Measurements from ENCODE around the gene UGT1A5. TPM values are rescaled to one million over a fixed set of nuclear protein-coding genes. Genes with fewer than 3 reads are reported as not detected.

UGT1A5 gene
- total and polyA plus RNA-seq, 2 of the 8 experiments (the other 6 are each of a cell fraction or from before 2014, with no cell fraction given): not detected

GRCh38 chr2:233691443-233692433 lies 21.0 kb upstream of the UGT1A5 start (continued):
- no peak for TF ChIP-seq ATF2 (IDR thresholded peaks at IDR 0.05; ENCODE audit: low read length)
- no peak for TF ChIP-seq JUN (IDR thresholded peaks at IDR 0.05; ENCODE audit: low read depth, low read length)
- TF ChIP-seq CTCF (IDR thresholded peaks at IDR 0.05; ENCODE audit: control extremely low read depth in 1 of 3, insufficient read depth in 1 of 3, low read depth in 1 of 3, low read length in 3 of 3): no peak
- TF ChIP-seq RNF2 (IDR thresholded peaks at IDR 0.05; ENCODE audit: borderline replicate concordance, low read depth, low read length, missing control alignments, poor library complexity, severe bottlenecking): no peak
- no peak for TF ChIP-seq EGR1 (IDR thresholded peaks at IDR 0.05; ENCODE audit: borderline replicate concordance, low read depth, low read length)
- TF ChIP-seq BACH1 (IDR thresholded peaks at IDR 0.05; ENCODE audit: low read length): no peak
- TF ChIP-seq TCF12 (IDR thresholded peaks at IDR 0.05; ENCODE audit: low read depth, low read length): no peak
- TF ChIP-seq MAX (IDR thresholded peaks at IDR 0.05): no peak
- no peak for TF ChIP-seq TAF7 (optimal IDR thresholded peaks at IDR 0.05; ENCODE audit: borderline replicate concordance, low read depth, low read length)

Data from H1 (cell line).